NCI-H2107 (cell line): ENCODE data around the gene MBNL1.
A peak's percentile ranks its signal among the peaks of the same experiment; 100 is the strongest.

ENCODE experiments used
- DNase-seq: peaks from one replicate; lab custom pipeline; 2025; lab: John Stamatoyannopoulos, UW

The MBNL1 gene

GRCh38 chr3:152253514-152253913 lies 15.2 kb upstream of the MBNL1 start:
- no peak for DNase-seq

- DNase-seq = no peak
These were observed 14.7 kb upstream of the MBNL1 start for GRCh38 chr3:152254041-152254440.

GRCh38 chr3:152255290-152255689 lies 13.4 kb upstream of the MBNL1 start:
- DNase-seq = no peak

GRCh38 chr3:152256851-152257562 lies 11.7 kb upstream of the MBNL1 start:
- DNase-seq = no peak

GRCh38 chr3:152257563-152258035 lies 11.1 kb upstream of the MBNL1 start:
- DNase-seq = no peak

- no peak for DNase-seq
These were observed 10.0 kb upstream of the MBNL1 start for GRCh38 chr3:152258448-152259393.

GRCh38 chr3:152259468-152259867 lies 9.3 kb upstream of the MBNL1 start:
- no peak for DNase-seq

GRCh38 chr3:152260026-152260425 lies 8.7 kb upstream of the MBNL1 start:
- no peak for DNase-seq

GRCh38 chr3:152260529-152260928 lies 8.2 kb upstream of the MBNL1 start:
- no peak for DNase-seq

GRCh38 chr3:152261329-152261728 lies 7.4 kb upstream of the MBNL1 start:
- no peak for DNase-seq

- DNase-seq = no peak
These were observed 5.0 kb upstream of the MBNL1 start for GRCh38 chr3:152263711-152264110.

- DNase-seq = no peak
These were observed 4.4 kb upstream of the MBNL1 start for GRCh38 chr3:152264378-152264777.

GRCh38 chr3:152266221-152266995 lies 2.3 kb upstream of the MBNL1 start:
- no peak for DNase-seq

GRCh38 chr3:152267831-152268554 lies 736 bp upstream of the MBNL1 start:
- peak; percentile 58 for DNase-seq

GRCh38 chr3:152269056-152269830 lies 514 bp downstream of the MBNL1 start:
- peak; percentile 54 for DNase-seq

- no peak for DNase-seq
These were observed 1.4 kb downstream of the MBNL1 start for GRCh38 chr3:152269831-152270734.

GRCh38 chr3:152270937-152271336 lies 2.2 kb downstream of the MBNL1 start:
- no peak for DNase-seq

- DNase-seq = no peak
These were observed 2.9 kb downstream of the MBNL1 start for GRCh38 chr3:152271501-152272236.

- DNase-seq = no peak
These were observed 4.1 kb downstream of the MBNL1 start for GRCh38 chr3:152272771-152273242.
